Esophagus squamous epithelium (tissue), 4 donors: ENCODE measurements around the gene LYRM7.

Experiments
- POLR2A ChIP-seq, 4 donors: fragments of 450-650 bp; IDR thresholded peaks; one replicate each; pipeline ENCODE4 v1.6.1; 2017; ENCODE audit warnings: antibody characterized with exemption in 4 of 4, mild to moderate bottlenecking in 4 of 4, moderate library complexity in 3 of 4
- TF ChIP-seq, protein P1 (sequence below), 6 experiments: fragments of 450-650 bp in 4 of 6; fragments of 200-600 bp in 2 of 6; sonication (generic) in 2 of 6; IDR thresholded peaks; one replicate each; pipeline ENCODE4 v1.5.1; 2016 to 2019; ENCODE audit warnings: antibody characterized with exemption in 6 of 6, mild to moderate bottlenecking in 4 of 6, moderate library complexity in 4 of 6

DNA sequence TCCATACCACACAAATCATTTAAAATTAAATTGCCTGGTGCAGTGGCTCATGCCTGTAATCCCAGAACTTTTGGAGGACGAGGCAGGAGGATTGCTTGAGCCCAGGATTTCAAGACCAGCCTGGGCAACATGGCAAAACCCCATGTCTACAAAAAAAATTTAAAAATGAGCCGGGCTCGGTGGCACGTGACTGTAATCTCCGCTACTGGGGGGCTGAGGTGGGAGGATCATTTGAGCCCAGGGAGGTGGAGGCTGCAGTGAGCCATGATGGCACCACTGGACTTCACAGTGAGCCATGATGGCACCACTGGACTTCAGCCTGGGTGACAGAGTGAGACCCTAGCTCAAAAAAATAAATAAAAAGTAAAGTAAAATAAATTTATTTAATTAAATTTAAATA lies 40.9 kb downstream of the LYRM7 start:
- TF ChIP-seq POLR2A (IDR thresholded peaks at IDR 0.05) = no peak
- TF ChIP-seq, protein P1, sequence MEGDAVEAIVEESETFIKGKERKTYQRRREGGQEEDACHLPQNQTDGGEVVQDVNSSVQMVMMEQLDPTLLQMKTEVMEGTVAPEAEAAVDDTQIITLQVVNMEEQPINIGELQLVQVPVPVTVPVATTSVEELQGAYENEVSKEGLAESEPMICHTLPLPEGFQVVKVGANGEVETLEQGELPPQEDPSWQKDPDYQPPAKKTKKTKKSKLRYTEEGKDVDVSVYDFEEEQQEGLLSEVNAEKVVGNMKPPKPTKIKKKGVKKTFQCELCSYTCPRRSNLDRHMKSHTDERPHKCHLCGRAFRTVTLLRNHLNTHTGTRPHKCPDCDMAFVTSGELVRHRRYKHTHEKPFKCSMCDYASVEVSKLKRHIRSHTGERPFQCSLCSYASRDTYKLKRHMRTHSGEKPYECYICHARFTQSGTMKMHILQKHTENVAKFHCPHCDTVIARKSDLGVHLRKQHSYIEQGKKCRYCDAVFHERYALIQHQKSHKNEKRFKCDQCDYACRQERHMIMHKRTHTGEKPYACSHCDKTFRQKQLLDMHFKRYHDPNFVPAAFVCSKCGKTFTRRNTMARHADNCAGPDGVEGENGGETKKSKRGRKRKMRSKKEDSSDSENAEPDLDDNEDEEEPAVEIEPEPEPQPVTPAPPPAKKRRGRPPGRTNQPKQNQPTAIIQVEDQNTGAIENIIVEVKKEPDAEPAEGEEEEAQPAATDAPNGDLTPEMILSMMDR (IDR thresholded peaks at IDR 0.05) = no peak
